GM12801 (cell line): ENCODE data around the gene GCLM.

Experiments
- CTCF ChIP-seq: IDR thresholded peaks from one replicate; pipeline ENCODE4 v1.5.1; 2011; ENCODE audit warnings: control low read depth; ENCODE audit not compliant: insufficient read length; ENCODE audit errors: extremely low read depth

Gene GCLM

DNA sequence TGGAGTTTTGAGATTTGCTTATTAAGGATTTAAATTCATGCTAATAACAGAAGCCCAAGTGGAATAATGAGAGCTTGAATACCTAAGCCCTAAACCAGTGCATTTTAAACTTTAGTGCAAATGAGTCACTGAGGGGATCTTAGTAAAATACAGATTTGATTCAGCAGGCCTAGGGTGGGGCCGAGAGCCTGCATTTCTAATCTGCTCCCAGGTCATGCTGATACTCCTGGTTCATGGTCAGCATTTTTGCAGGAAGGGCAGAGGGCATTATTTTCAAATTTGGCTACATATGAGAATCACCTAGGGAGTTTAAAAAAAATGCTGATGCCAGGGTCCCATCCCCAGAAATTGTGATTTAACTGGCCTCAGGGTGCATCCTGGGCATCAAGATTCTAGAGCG is 69.5 kb downstream of the GCLM start:
- TF ChIP-seq CTCF: no peak

DNA sequence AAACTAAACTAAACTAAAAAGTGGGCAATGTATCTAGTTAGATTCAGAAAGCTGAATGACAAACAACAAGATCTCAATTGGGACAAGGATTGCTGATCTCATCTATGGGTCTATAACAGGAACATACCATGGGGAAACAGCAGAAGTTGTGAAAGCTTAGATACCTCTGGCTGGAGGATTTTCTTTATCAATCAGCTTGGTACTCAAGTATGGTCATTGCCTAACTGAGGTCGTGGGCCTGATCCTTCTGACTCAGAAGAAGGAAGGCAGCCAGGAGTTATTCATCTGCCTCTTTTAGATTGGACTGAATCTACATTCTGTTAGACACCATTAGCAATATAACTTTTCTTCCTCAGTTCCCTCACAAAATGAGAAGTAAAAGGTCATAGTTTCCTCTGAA is 69.9 kb downstream of the GCLM start:
- TF ChIP-seq CTCF: no peak

- TF ChIP-seq CTCF: no peak
Measured at GRCh38 chr1:93837961-93838360, 71.3 kb downstream of the GCLM start.
